ENCODE data around the gene CGRRF1. TPM values are rescaled to one million over a fixed set of nuclear protein-coding genes. Genes with fewer than 3 reads are reported as not detected.

Gene CGRRF1
- total and polyA plus RNA-seq, 2 of the 13 experiments (the other 11 are each of a cell fraction or from before 2014, with no cell fraction given): 16.8 to 18.2 TPM

- TF ChIP-seq ZNF646 (CRISPR knock-in tag; IDR thresholded peaks at IDR 0.05) (no peak), FIP1L1 (IDR thresholded peaks at IDR 0.05; ENCODE audit: borderline replicate concordance, insufficient read depth, low read depth, low read length) (no peak), HOXA5 (CRISPR knock-in tag; IDR thresholded peaks at IDR 0.05) (no peak), ZNF83 (CRISPR knock-in tag; IDR thresholded peaks at IDR 0.05; ENCODE audit: borderline replicate concordance) (no peak), KLF13 (CRISPR knock-in tag; IDR thresholded peaks at IDR 0.05) (no peak), BRCA1 (CRISPR knock-in tag; IDR thresholded peaks at IDR 0.05) (no peak), RERE (CRISPR knock-in tag; IDR thresholded peaks at IDR 0.05; ENCODE audit: low read depth) (no peak), ZNF569 (CRISPR knock-in tag; IDR thresholded peaks at IDR 0.05; ENCODE audit: borderline replicate concordance) (no peak), KMT2A (CRISPR knock-in tag; IDR thresholded peaks at IDR 0.05) (no peak), GMEB1 (CRISPR knock-in tag; IDR thresholded peaks at IDR 0.05; ENCODE audit: borderline replicate concordance) (no peak), KDM3A (CRISPR knock-in tag; IDR thresholded peaks at IDR 0.05; ENCODE audit: low read depth) (0 out of 2 replicates have a peak, but pooled peaks have one; percentile 39), TCF7L2 (IDR thresholded peaks at IDR 0.05; ENCODE audit: low read depth, low read length) (no peak), GLMP (CRISPR knock-in tag; IDR thresholded peaks at IDR 0.05; ENCODE audit: borderline replicate concordance) (0 out of 2 replicates have a peak, but pooled peaks have one; percentile 27)
These were observed 46.8 kb downstream of the CGRRF1 start (continued) for GRCh38 chr14:54556535-54556934.

Data from HepG2 (cell line).